IPS-20b (cell line): ENCODE measurements around the gene CNOT10.
"Not testable (repeated sequence)": the region's sequence is repeated elsewhere in the genome, so short reads cannot be mapped to it uniquely, and the experiment has no call there.

Experiments used
- H3K27ac ChIP-seq: one replicate; pipeline ENCODE4 v1.5.1; 2013; ENCODE audit warnings: low read length
- H3K27me3 ChIP-seq: 2 replicates; pipeline ENCODE4 v1.6.1; 2013; ENCODE audit warnings: mild to moderate bottlenecking, low read length, inconsistent platforms; ENCODE audit not compliant: insufficient read depth
- H3K36me3 ChIP-seq: 2 replicates; pipeline ENCODE4 v1.6.1; 2013; ENCODE audit warnings: low read depth, mild to moderate bottlenecking, inconsistent platforms, low read length, moderate library complexity; ENCODE audit not compliant: insufficient read depth
- H3K4me1 ChIP-seq: 2 replicates; pipeline ENCODE4 v1.6.1; 2013; ENCODE audit warnings: mild to moderate bottlenecking, control low read depth, inconsistent platforms, low read length, moderate library complexity; ENCODE audit not compliant: insufficient read depth
- H3K4me3 ChIP-seq: 2 replicates; pipeline ENCODE4 v1.5.1; 2013; ENCODE audit warnings: mild to moderate bottlenecking, low read length, inconsistent platforms
- H3K9ac ChIP-seq: 2 replicates; pipeline ENCODE4 v1.6.1; 2013; ENCODE audit warnings: low read depth, mild to moderate bottlenecking, inconsistent platforms, low read length, moderate library complexity
- H3K9me3 ChIP-seq: 2 replicates; pipeline ENCODE4 v1.6.1; 2013; ENCODE audit warnings: mild to moderate bottlenecking, low read depth, low read length, inconsistent platforms; ENCODE audit not compliant: insufficient read depth

The CNOT10 gene

GRCh38 chr3:32719335-32719734, 34.3 kb downstream of the CNOT10 start:
- H3K9me3 ChIP-seq = no peaks in the 10 kb centered on the region
- H3K27ac ChIP-seq = no peak overlapping the region
- H3K4me3 ChIP-seq = no peak overlapping the region
- H3K9ac ChIP-seq = no peak overlapping the region
- peaks cover 68% of the 10 kb centered on the region for H3K36me3 ChIP-seq
- no peaks in the 10 kb centered on the region for H3K27me3 ChIP-seq
- H3K4me1 ChIP-seq = no peaks in the 10 kb centered on the region

- Histone ChIP-seq H3K9me3 (no peaks in the 10 kb centered on the region), H3K36me3 (peaks cover 65% of the 10 kb centered on the region), H3K4me3 (no peak overlapping the region), H3K27ac (no peak overlapping the region), H3K27me3 (no peaks in the 10 kb centered on the region), H3K9ac (no peak overlapping the region), H3K4me1 (no peaks in the 10 kb centered on the region)
These were observed 34.9 kb downstream of the CNOT10 start for GRCh38 chr3:32719931-32720330.

- H3K36me3 ChIP-seq = peaks cover 60% of the 10 kb centered on the region
- no peak overlapping the region for H3K4me3 ChIP-seq
- H3K4me1 ChIP-seq = no peaks in the 10 kb centered on the region
- H3K27me3 ChIP-seq = no peaks in the 10 kb centered on the region
- H3K27ac ChIP-seq = no peak overlapping the region
- H3K9me3 ChIP-seq = no peaks in the 10 kb centered on the region
- no peak overlapping the region for H3K9ac ChIP-seq
These were observed 40.7 kb downstream of the CNOT10 start for GRCh38 chr3:32725721-32726120.

GRCh38 chr3:32733631-32734229, 48.7 kb downstream of the CNOT10 start:
- no peaks in the 10 kb centered on the region for H3K9me3 ChIP-seq
- no peak overlapping the region for H3K9ac ChIP-seq
- H3K27ac ChIP-seq = no peak overlapping the region
- peaks cover 38% of the 10 kb centered on the region for H3K36me3 ChIP-seq
- H3K4me1 ChIP-seq = peaks cover 11% of the 10 kb centered on the region
- no peak overlapping the region for H3K4me3 ChIP-seq
- H3K27me3 ChIP-seq = no peaks in the 10 kb centered on the region

- H3K36me3 ChIP-seq = peaks cover 41% of the 10 kb centered on the region
- no peaks in the 10 kb centered on the region for H3K27me3 ChIP-seq
- H3K4me1 ChIP-seq = peaks cover 11% of the 10 kb centered on the region
- H3K9ac ChIP-seq = peak overlapping the region; percentile 54; the same call in 1 of the 2 replicates
- 0 out of 2 replicates have a peak overlapping the region, but pooled peaks have one; percentile 10 for H3K4me3 ChIP-seq
- H3K27ac ChIP-seq = peak overlapping the region; percentile 51
- H3K9me3 ChIP-seq = no peaks in the 10 kb centered on the region
These were observed 49.8 kb downstream of the CNOT10 start for GRCh38 chr3:32734756-32735155.

- not testable (repeated sequence) for H3K4me1 ChIP-seq, H3K9me3 ChIP-seq, H3K27ac ChIP-seq, H3K9ac ChIP-seq, H3K4me3 ChIP-seq, H3K27me3 ChIP-seq
- peaks cover 47% of the 10 kb centered on the region for H3K36me3 ChIP-seq
These were observed 58.5 kb downstream of the CNOT10 start for GRCh38 chr3:32743470-32743869.

GRCh38 chr3:32743934-32744333, 58.9 kb downstream of the CNOT10 start:
- no peak overlapping the region for H3K9ac ChIP-seq
- H3K9me3 ChIP-seq = peaks cover 4% of the 10 kb centered on the region; the same call in 1 of the 2 replicates
- H3K27me3 ChIP-seq = no peaks in the 10 kb centered on the region
- peaks cover 43% of the 10 kb centered on the region for H3K36me3 ChIP-seq
- no peak overlapping the region for H3K27ac ChIP-seq
- H3K4me1 ChIP-seq = no peaks in the 10 kb centered on the region
- no peak overlapping the region for H3K4me3 ChIP-seq

GRCh38 chr3:32751377-32751776, 66.4 kb downstream of the CNOT10 start:
- Histone ChIP-seq H3K9me3 (no peaks in the 10 kb centered on the region), H3K27ac (no peak overlapping the region), H3K9ac (no peak overlapping the region), H3K27me3 (no peaks in the 10 kb centered on the region), H3K4me1 (peaks cover 8% of the 10 kb centered on the region; the same call in 1 of the 2 replicates), H3K36me3 (peaks cover 19% of the 10 kb centered on the region), H3K4me3 (no peak overlapping the region)

GRCh38 chr3:32755761-32756160, 70.8 kb downstream of the CNOT10 start:
- H3K9ac ChIP-seq = peak overlapping the region; percentile 33; the same call in 1 of the 2 replicates
- peaks cover 26% of the 10 kb centered on the region for H3K36me3 ChIP-seq
- no peak overlapping the region for H3K27ac ChIP-seq
- H3K4me3 ChIP-seq = no peak overlapping the region
- H3K9me3 ChIP-seq = no peaks in the 10 kb centered on the region
- H3K27me3 ChIP-seq = no peaks in the 10 kb centered on the region
- peaks cover 8% of the 10 kb centered on the region; the same call in 1 of the 2 replicates for H3K4me1 ChIP-seq

GRCh38 chr3:32757618-32758374, 72.8 kb downstream of the CNOT10 start:
- Histone ChIP-seq H3K9me3 (no peaks in the 10 kb centered on the region), H3K36me3 (peaks cover 31% of the 10 kb centered on the region), H3K27ac (no peak overlapping the region), H3K4me1 (peaks cover 8% of the 10 kb centered on the region; the same call in 1 of the 2 replicates), H3K4me3 (no peak overlapping the region), H3K27me3 (no peaks in the 10 kb centered on the region), H3K9ac (no peak overlapping the region)

- no peak overlapping the region for H3K27ac ChIP-seq
These were observed 73.4 kb downstream of the CNOT10 start for GRCh38 chr3:32758375-32758753.

GRCh38 chr3:32759342-32759741, 74.4 kb downstream of the CNOT10 start:
- Histone ChIP-seq H3K27me3 (no peaks in the 10 kb centered on the region), H3K36me3 (peaks cover 32% of the 10 kb centered on the region), H3K27ac (no peak overlapping the region), H3K9ac (no peak overlapping the region), H3K4me3 (no peak overlapping the region), H3K9me3 (no peaks in the 10 kb centered on the region), H3K4me1 (peaks cover 8% of the 10 kb centered on the region; the same call in 1 of the 2 replicates)

More at GRCh38 chr3:32758375-32758753, 73.4 kb downstream of the CNOT10 start:
- Histone ChIP-seq H3K4me3 (no peak overlapping the region), H3K4me1 (peaks cover 8% of the 10 kb centered on the region; the same call in 1 of the 2 replicates), H3K27me3 (no peaks in the 10 kb centered on the region), H3K9me3 (no peaks in the 10 kb centered on the region), H3K9ac (no peak overlapping the region), H3K36me3 (peaks cover 29% of the 10 kb centered on the region)
